ENCODE data around the gene DDI1.

DDI1 gene

DNA sequence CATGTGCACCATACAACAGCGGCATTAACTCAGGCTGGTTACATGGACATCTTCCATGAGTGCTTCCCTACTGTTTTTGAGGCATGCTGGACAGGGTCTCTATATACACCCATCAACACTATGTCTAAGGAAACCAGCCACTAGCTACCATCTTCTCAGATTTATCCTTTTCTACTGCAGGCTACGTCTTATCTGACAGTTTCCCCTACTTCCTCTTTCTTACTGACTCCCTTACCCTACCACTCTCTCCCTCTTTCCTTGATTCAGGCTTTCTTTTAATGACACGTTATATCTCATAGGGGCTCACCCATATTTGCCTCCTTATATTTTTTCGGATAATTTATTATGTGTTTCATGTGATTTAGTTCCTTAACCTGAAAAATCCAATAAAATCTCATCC, 41.8 kb downstream of the DDI1 start:
- DNase-seq (ENCODE audit: low spot score): no peak

DNA sequence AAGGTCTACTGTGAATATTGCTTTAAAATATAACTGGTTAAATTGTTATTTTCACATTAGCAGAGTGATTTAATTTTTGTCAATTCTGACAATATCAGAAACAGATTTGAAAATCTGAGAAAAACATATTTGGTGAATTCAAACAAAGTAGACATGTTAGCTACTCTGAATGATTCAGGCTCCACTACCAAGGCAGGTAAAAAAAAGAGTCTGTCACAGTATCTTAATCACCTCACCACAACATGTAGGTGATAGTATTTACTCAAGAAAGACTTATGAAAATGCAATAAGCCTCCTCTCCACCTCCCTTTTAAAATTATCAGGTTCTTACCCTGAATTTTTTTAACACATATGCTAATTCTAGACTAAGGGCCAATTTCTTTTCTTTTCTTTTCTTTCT, 42.6 kb downstream of the DDI1 start:
- DNase-seq (ENCODE audit: low spot score): no peak

DNA sequence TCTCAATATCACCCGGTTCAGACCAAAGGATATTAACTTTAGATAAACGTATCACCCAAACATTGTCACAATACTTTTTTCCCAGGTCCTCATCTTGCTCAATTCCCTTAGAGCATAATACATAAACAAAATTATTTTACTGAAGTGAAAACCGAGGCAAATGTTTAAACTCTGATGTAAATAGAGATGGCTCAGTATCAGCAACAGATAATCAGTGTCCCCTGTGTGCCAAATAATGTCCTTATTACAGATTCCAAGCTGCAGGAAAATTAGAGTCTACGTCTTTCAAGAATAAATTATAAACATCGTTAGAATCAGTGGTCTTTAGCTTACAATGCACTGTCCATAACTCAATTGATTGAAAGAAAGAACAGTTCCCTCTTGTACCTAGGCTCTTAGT, 50.2 kb downstream of the DDI1 start:
- no peak for DNase-seq (ENCODE audit: low spot score)

All from left forelimb (tissue), 1 donor.